ENCODE results near the gene AGPAT3. TPM values are rescaled to one million over a fixed set of nuclear protein-coding genes. Genes with fewer than 3 reads are reported as not detected.

The AGPAT3 gene
- total and polyA plus RNA-seq, 2 donors (not counting 1 experiment from before 2014, with no cell fraction given), result 29.4 to 44.9 TPM

DNA sequence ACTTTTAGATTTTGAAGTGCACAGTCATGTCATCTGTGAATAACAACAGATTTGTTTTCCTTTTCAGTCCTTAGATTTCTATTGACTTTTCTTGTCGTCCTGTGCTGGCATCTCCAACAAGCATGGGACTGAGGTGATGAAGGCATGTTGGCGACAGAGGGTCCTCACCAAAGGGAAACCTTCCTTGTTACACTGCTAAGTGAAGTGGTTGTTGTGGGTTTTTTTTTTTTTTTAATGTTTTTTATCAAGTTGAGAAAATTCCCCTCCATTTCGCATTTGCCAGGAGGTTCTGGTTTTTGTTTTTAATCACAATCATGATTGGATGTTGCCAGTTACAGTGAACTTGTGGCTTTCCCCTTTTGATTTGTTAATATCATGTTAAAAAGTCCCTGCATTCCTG, 24.0 kb downstream of the AGPAT3 start:
- no peak overlapping the region for H3K9ac ChIP-seq (ENCODE audit: insufficient read depth, low read length)
- H3K27ac ChIP-seq (ENCODE audit: insufficient read depth, low read length), result no peak overlapping the region
- DNase-seq (ENCODE audit: low read depth in 2 of 2), result no peak
- no peak overlapping the region for H3K4me2 ChIP-seq (ENCODE audit: extremely low read depth, insufficient read depth, low read length)
- H3K4me1 ChIP-seq (ENCODE audit: control insufficient read depth, extremely low read depth, insufficient read depth, low read length), result no peaks in the 10 kb centered on the region
- peaks cover 14% of the 10 kb centered on the region for H3K79me2 ChIP-seq (ENCODE audit: control insufficient read depth, insufficient read depth, low read length)
- no peaks in the 10 kb centered on the region for H4K20me1 ChIP-seq (ENCODE audit: control insufficient read depth, extremely low read depth, insufficient read depth, low read length)
- no peak overlapping the region for H3K4me3 ChIP-seq (replicated peaks in 1 of 4; ENCODE audit: control extremely low read depth in 1 of 4, insufficient read depth in 1 of 4, low read depth in 3 of 4, low read length in 4 of 4)
- H3K36me3 ChIP-seq (ENCODE audit: control insufficient read depth, insufficient read depth, low read length), result no peaks in the 10 kb centered on the region
- no peak overlapping the region for H2AFZ ChIP-seq (ENCODE audit: low read length)
- H3K9me3 ChIP-seq (ENCODE audit: control insufficient read depth, insufficient read depth, low read depth, low read length), result no peaks in the 10 kb centered on the region
- no peaks in the 10 kb centered on the region for H3K27me3 ChIP-seq (ENCODE audit: control insufficient read depth, insufficient read depth, low read length)
- no peak for TF ChIP-seq EZH2 (IDR thresholded peaks at IDR 0.05; ENCODE audit: low read length, missing control alignments)
- TF ChIP-seq, protein P1, sequence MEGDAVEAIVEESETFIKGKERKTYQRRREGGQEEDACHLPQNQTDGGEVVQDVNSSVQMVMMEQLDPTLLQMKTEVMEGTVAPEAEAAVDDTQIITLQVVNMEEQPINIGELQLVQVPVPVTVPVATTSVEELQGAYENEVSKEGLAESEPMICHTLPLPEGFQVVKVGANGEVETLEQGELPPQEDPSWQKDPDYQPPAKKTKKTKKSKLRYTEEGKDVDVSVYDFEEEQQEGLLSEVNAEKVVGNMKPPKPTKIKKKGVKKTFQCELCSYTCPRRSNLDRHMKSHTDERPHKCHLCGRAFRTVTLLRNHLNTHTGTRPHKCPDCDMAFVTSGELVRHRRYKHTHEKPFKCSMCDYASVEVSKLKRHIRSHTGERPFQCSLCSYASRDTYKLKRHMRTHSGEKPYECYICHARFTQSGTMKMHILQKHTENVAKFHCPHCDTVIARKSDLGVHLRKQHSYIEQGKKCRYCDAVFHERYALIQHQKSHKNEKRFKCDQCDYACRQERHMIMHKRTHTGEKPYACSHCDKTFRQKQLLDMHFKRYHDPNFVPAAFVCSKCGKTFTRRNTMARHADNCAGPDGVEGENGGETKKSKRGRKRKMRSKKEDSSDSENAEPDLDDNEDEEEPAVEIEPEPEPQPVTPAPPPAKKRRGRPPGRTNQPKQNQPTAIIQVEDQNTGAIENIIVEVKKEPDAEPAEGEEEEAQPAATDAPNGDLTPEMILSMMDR (conservative IDR thresholded peaks at IDR 0.05 in 1 of 2, IDR thresholded peaks at IDR 0.05 in 1 of 2; ENCODE audit: low read depth in 1 of 2, low read length in 2 of 2), result no peak

DNA sequence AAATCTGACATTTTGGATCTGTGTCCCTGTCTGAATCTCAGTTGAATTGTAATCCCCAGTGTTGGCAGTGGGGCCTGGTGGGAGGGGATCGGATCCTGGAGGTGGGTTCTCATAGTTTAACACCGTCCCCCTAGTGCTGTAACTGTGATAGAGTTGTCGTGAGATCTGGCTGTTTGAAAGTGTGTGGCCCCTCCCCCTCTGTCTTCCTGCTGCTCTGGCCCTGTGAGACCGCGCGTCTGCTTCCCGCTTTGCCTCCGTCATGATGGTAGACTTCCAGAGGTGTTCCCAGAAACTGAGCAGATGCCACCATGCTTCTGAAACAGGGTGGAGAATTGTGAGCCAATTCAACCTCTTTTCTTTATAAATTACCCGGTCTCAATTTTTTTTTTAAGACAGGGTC, 25.0 kb downstream of the AGPAT3 start:
- no peaks in the 10 kb centered on the region for H3K9me3 ChIP-seq (ENCODE audit: control insufficient read depth, insufficient read depth, low read depth, low read length)
- no peak overlapping the region for H3K4me2 ChIP-seq (ENCODE audit: extremely low read depth, insufficient read depth, low read length)
- H4K20me1 ChIP-seq (ENCODE audit: control insufficient read depth, extremely low read depth, insufficient read depth, low read length), result no peaks in the 10 kb centered on the region
- no peak for TF ChIP-seq EZH2 (IDR thresholded peaks at IDR 0.05; ENCODE audit: low read length, missing control alignments)
- TF ChIP-seq, protein P1 (conservative IDR thresholded peaks at IDR 0.05 in 1 of 2, IDR thresholded peaks at IDR 0.05 in 1 of 2; ENCODE audit: low read depth in 1 of 2, low read length in 2 of 2), result no peak
- H2AFZ ChIP-seq (ENCODE audit: low read length), result no peak overlapping the region
- no peaks in the 10 kb centered on the region for H3K4me1 ChIP-seq (ENCODE audit: control insufficient read depth, extremely low read depth, insufficient read depth, low read length)
- H3K79me2 ChIP-seq (ENCODE audit: control insufficient read depth, insufficient read depth, low read length), result peaks cover 7% of the 10 kb centered on the region
- H3K4me3 ChIP-seq (replicated peaks in 1 of 4; ENCODE audit: control extremely low read depth in 1 of 4, insufficient read depth in 1 of 4, low read depth in 3 of 4, low read length in 4 of 4), result no peak overlapping the region
- H3K27me3 ChIP-seq (ENCODE audit: control insufficient read depth, insufficient read depth, low read length), result no peaks in the 10 kb centered on the region
- H3K36me3 ChIP-seq (ENCODE audit: control insufficient read depth, insufficient read depth, low read length), result no peaks in the 10 kb centered on the region
- no peak for DNase-seq (ENCODE audit: low read depth in 2 of 2)
- H3K9ac ChIP-seq (ENCODE audit: insufficient read depth, low read length), result no peak overlapping the region
- no peak overlapping the region for H3K27ac ChIP-seq (ENCODE audit: insufficient read depth, low read length)

DNA sequence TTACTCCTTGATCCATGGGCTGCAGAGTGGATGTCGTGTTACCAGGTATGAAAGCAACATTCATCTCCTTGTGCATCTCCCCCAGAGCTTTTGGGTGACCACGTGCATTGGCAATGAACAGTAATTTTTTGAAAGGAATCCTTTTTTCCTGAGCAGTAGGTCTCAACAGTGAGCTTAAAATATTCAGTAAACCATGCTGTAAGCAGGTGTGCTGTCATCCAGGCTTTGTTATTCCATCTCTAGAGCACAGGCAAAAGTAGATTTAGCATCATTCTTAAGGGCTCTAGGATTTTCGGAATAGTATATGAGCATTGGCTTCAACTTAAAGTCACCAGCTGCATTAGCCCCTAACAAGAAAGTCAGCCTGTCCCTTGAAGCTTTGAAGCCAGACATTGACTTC, 27.3 kb downstream of the AGPAT3 start:
- Histone ChIP-seq H3K27ac (ENCODE audit: insufficient read depth, low read length) (no peak overlapping the region), H3K79me2 (ENCODE audit: control insufficient read depth, insufficient read depth, low read length) (no peaks in the 10 kb centered on the region), H3K4me3 (replicated peaks in 1 of 4; ENCODE audit: control extremely low read depth in 1 of 4, insufficient read depth in 1 of 4, low read depth in 3 of 4, low read length in 4 of 4) (no peak overlapping the region), H3K36me3 (ENCODE audit: control insufficient read depth, insufficient read depth, low read length) (no peaks in the 10 kb centered on the region), H3K4me1 (ENCODE audit: control insufficient read depth, extremely low read depth, insufficient read depth, low read length) (no peaks in the 10 kb centered on the region), H4K20me1 (ENCODE audit: control insufficient read depth, extremely low read depth, insufficient read depth, low read length) (no peaks in the 10 kb centered on the region), H3K9me3 (ENCODE audit: control insufficient read depth, insufficient read depth, low read depth, low read length) (no peaks in the 10 kb centered on the region), H3K27me3 (ENCODE audit: control insufficient read depth, insufficient read depth, low read length) (no peaks in the 10 kb centered on the region), H3K4me2 (ENCODE audit: extremely low read depth, insufficient read depth, low read length) (no peak overlapping the region), H3K9ac (ENCODE audit: insufficient read depth, low read length) (no peak overlapping the region), H2AFZ (ENCODE audit: low read length) (no peak overlapping the region)
- no peak for DNase-seq (ENCODE audit: low read depth in 2 of 2)
- TF ChIP-seq, protein P1 (conservative IDR thresholded peaks at IDR 0.05 in 1 of 2, IDR thresholded peaks at IDR 0.05 in 1 of 2; ENCODE audit: low read depth in 1 of 2, low read length in 2 of 2), result no peak
- no peak for TF ChIP-seq EZH2 (IDR thresholded peaks at IDR 0.05; ENCODE audit: low read length, missing control alignments)
